IPS DF 6.9 (cell line): ENCODE measurements around the gene PTPRF.

Source experiments
- DNase-seq: peaks from one replicate; pipeline ENCODE4 v3.0.0-alpha.2; 2013; ENCODE audit warnings: low read depth, low spot score
- H3K27ac ChIP-seq: one replicate; pipeline ENCODE4 v1.5.1; 2013; ENCODE audit warnings: low read length, control low read depth
- H3K27me3 ChIP-seq: 2 replicates; pipeline ENCODE4 v1.6.1; 2013; ENCODE audit warnings: mild to moderate bottlenecking, low read length; ENCODE audit not compliant: control insufficient read depth, insufficient read depth
- H3K36me3 ChIP-seq: 2 replicates; pipeline ENCODE4 v1.6.1; 2013; ENCODE audit warnings: low read length; ENCODE audit not compliant: control insufficient read depth, insufficient read depth
- H3K4me1 ChIP-seq: 2 replicates; pipeline ENCODE4 v1.6.1; 2013; ENCODE audit warnings: low read length; ENCODE audit not compliant: control insufficient read depth, insufficient read depth
- H3K4me3 ChIP-seq: 2 replicates; pipeline ENCODE4 v1.5.1; 2013; ENCODE audit warnings: mild to moderate bottlenecking, low read length
- H3K9me3 ChIP-seq: 2 replicates; pipeline ENCODE4 v1.6.1; 2013; ENCODE audit warnings: low read length, inconsistent platforms; ENCODE audit not compliant: control insufficient read depth, insufficient read depth
- WGBS: extraction: QIAGEN DNeasy Blood & Tissue Kit; methylation state at CpG from one replicate; pipeline ENCODE4 v1.1.7; 2013; ENCODE audit warnings: mixed read lengths, missing lambda C conversion rate; ENCODE audit not compliant: insufficient read length, insufficient coverage; 5-methylcytosine and 5-hydroxymethylcytosine counted together

The PTPRF gene

GRCh38 chr1:43592051-43592665, 61.5 kb downstream of the PTPRF start:
- Histone ChIP-seq H3K36me3 (peaks cover 28% of the 10 kb centered on the region), H3K27ac (no peak overlapping the region), H3K4me1 (no peaks in the 10 kb centered on the region), H3K27me3 (no peaks in the 10 kb centered on the region), H3K4me3 (no peak overlapping the region), H3K9me3 (no peaks in the 10 kb centered on the region)
- DNase-seq: no peak
- no CpG with 5 or more reads among the region's 11 CpGs for WGBS

GRCh38 chr1:43592974-43593683, 62.4 kb downstream of the PTPRF start:
- Histone ChIP-seq H3K27me3 (no peaks in the 10 kb centered on the region), H3K4me3 (no peak overlapping the region), H3K4me1 (no peaks in the 10 kb centered on the region), H3K9me3 (no peaks in the 10 kb centered on the region), H3K36me3 (peaks cover 34% of the 10 kb centered on the region), H3K27ac (no peak overlapping the region)
- no peak for DNase-seq
- no CpG with 5 or more reads among the region's 16 CpGs for WGBS

DNA sequence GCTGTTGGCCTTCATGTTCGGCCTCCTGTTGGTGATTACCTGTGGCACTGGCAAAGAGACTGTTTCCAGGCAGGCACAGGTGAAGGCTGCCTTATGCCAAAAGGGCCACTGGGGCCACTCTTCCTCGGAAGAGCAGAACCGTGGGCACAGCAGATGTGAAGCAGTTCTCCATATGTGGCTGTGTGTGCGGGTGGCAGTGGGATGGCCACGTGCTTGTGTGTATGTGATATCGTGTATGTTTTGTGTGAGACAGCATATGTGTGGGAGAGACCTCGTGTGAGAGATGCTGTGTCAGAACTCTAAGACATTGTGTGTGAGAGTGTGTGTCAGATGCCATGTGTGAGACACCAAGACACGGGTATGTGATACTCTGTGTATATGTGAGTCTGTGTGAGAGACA, 65.9 kb downstream of the PTPRF start:
- Histone ChIP-seq H3K27me3 (no peaks in the 10 kb centered on the region), H3K27ac (no peak overlapping the region), H3K9me3 (no peaks in the 10 kb centered on the region), H3K4me1 (no peaks in the 10 kb centered on the region), H3K36me3 (peaks cover 31% of the 10 kb centered on the region), H3K4me3 (no peak overlapping the region)
- no peak for DNase-seq
- WGBS: no CpG with 5 or more reads among the region's 8 CpGs

- DNase-seq: no peak
- Histone ChIP-seq H3K9me3 (no peaks in the 10 kb centered on the region), H3K27ac (no peak overlapping the region), H3K4me3 (no peak overlapping the region), H3K36me3 (peaks cover 26% of the 10 kb centered on the region), H3K27me3 (no peaks in the 10 kb centered on the region), H3K4me1 (no peaks in the 10 kb centered on the region)
- no CpG with 5 or more reads among the region's 5 CpGs for WGBS
Observed at GRCh38 chr1:43597028-43597427, 66.3 kb downstream of the PTPRF start.

DNA sequence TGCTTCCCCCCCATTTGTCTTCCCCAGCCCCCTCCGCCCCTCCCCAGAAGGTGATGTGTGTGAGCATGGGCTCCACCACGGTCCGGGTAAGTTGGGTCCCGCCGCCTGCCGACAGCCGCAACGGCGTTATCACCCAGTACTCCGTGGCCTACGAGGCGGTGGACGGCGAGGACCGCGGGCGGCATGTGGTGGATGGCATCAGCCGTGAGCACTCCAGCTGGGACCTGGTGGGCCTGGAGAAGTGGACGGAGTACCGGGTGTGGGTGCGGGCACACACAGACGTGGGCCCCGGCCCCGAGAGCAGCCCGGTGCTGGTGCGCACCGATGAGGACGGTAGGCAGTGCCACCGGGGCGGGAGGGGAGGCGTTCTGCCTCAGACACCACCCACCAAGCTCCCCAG, 67.0 kb downstream of the PTPRF start:
- Histone ChIP-seq H3K36me3 (peaks cover 19% of the 10 kb centered on the region), H3K9me3 (no peaks in the 10 kb centered on the region), H3K4me1 (no peaks in the 10 kb centered on the region), H3K4me3 (no peak overlapping the region), H3K27ac (no peak overlapping the region), H3K27me3 (no peaks in the 10 kb centered on the region)
- no CpG with 5 or more reads among the region's 31 CpGs for WGBS
- DNase-seq: no peak

DNA sequence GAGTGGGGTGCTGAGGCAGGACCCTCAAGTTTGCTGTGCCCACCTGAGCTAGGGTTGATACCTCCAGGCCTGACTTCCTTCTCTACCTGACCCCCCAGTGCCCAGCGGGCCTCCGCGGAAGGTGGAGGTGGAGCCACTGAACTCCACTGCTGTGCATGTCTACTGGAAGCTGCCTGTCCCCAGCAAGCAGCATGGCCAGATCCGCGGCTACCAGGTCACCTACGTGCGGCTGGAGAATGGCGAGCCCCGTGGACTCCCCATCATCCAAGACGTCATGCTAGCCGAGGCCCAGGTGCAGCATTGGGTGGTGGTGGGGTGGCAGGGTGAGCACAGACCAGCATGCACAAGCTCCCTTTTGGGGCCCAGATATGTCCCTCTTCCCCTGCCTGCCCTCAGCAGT, 67.9 kb downstream of the PTPRF start:
- WGBS: no CpG with 5 or more reads among the region's 11 CpGs

GRCh38 chr1:43600033-43601020, 69.6 kb downstream of the PTPRF start:
- no CpG with 5 or more reads among the region's 19 CpGs for WGBS
- no peaks in the 10 kb centered on the region for H3K9me3 ChIP-seq
- no peaks in the 10 kb centered on the region for H3K4me1 ChIP-seq
- no peak overlapping the region for H3K27ac ChIP-seq
- no peaks in the 10 kb centered on the region for H3K27me3 ChIP-seq
- no peak for DNase-seq
- H3K36me3 ChIP-seq: peaks cover 33% of the 10 kb centered on the region
- no peak overlapping the region for H3K4me3 ChIP-seq

More for the DNA sequence above, 67.9 kb downstream of the PTPRF start:
- DNase-seq: no peak
- peaks cover 19% of the 10 kb centered on the region for H3K36me3 ChIP-seq
- no peaks in the 10 kb centered on the region for H3K27me3 ChIP-seq
- no peak overlapping the region for H3K4me3 ChIP-seq
- H3K4me1 ChIP-seq: no peaks in the 10 kb centered on the region
- no peak overlapping the region for H3K27ac ChIP-seq
- no peaks in the 10 kb centered on the region for H3K9me3 ChIP-seq

DNA sequence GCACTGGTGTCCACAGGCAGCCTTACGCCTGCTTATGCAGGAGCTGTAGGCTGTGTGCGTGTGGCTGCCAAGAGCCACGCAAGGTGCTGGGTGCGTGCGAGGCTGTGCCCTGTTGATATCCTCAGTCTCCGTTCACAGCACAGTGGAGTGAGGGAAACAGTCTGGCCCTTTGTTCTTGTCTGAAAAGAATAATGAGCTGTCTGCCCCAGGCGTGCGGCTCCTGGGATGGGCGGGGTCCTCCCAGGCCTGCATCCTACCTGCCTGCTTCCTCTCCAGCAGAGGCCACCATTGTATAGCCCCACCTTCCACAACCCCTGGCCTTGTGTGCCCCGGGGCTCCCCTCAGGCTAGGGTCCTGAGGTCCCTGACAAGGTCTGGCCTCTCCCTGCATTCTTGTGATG, 72.3 kb downstream of the PTPRF start:
- no peak for DNase-seq
- WGBS: no CpG with 5 or more reads among the region's 10 CpGs
- peaks cover 51% of the 10 kb centered on the region for H3K36me3 ChIP-seq
- H3K27ac ChIP-seq: no peak overlapping the region
- H3K4me1 ChIP-seq: no peaks in the 10 kb centered on the region
- no peak overlapping the region for H3K4me3 ChIP-seq
- no peaks in the 10 kb centered on the region for H3K27me3 ChIP-seq
- no peaks in the 10 kb centered on the region for H3K9me3 ChIP-seq

- Histone ChIP-seq H3K4me1 (no peaks in the 10 kb centered on the region), H3K9me3 (no peaks in the 10 kb centered on the region), H3K27me3 (no peaks in the 10 kb centered on the region), H3K27ac (no peak overlapping the region), H3K4me3 (no peak overlapping the region), H3K36me3 (peaks cover 58% of the 10 kb centered on the region)
- no peak for DNase-seq
- no CpG with 5 or more reads among the region's 5 CpGs for WGBS
Observed at GRCh38 chr1:43604192-43604591, 73.5 kb downstream of the PTPRF start.

- WGBS: no CpG with 5 or more reads among the region's 18 CpGs
- Histone ChIP-seq H3K9me3 (no peaks in the 10 kb centered on the region), H3K36me3 (peaks cover 63% of the 10 kb centered on the region), H3K4me1 (no peaks in the 10 kb centered on the region), H3K27ac (no peak overlapping the region), H3K4me3 (no peak overlapping the region), H3K27me3 (no peaks in the 10 kb centered on the region)
- no peak for DNase-seq
Observed at GRCh38 chr1:43605157-43605556, 74.5 kb downstream of the PTPRF start.
